PFSK-1 (cell line): ENCODE results near the gene FIBCD1.

Experiments
- FOXP2 ChIP-seq: optimal IDR thresholded peaks from 2 replicates; pipeline ENCODE3; 2011; ENCODE audit warnings: borderline replicate concordance, control low read depth, inconsistent platforms; ENCODE audit not compliant: insufficient read depth; ENCODE audit errors: extremely low read length, extremely low read depth
- POLR2AphosphoS5 ChIP-seq: IDR thresholded peaks from 2 replicates; pipeline ENCODE4 v1.6.1; 2012; ENCODE audit warnings: low read depth, mild to moderate bottlenecking, control low read depth, low read length, moderate library complexity
- SIN3A ChIP-seq: IDR thresholded peaks from 2 replicates; pipeline ENCODE4 v1.6.1; 2012; ENCODE audit warnings: mild to moderate bottlenecking, low read length, moderate library complexity, borderline replicate concordance; ENCODE audit not compliant: insufficient read depth
- TAF1 ChIP-seq: IDR thresholded peaks from 2 replicates; pipeline ENCODE4 v1.6.1; 2012; ENCODE audit warnings: low read length, control low read depth, borderline replicate concordance; ENCODE audit not compliant: insufficient read depth
- TF ChIP-seq, protein P1 (sequence below), 2 experiments: IDR thresholded peaks; 2 replicates each; pipeline versions ENCODE4 v1.6.1 to v1.8.0; 2011 to 2012; ENCODE audit warnings: low read depth in 2 of 2, low read length in 2 of 2, control low read depth in 1 of 2, inconsistent platforms in 1 of 2, mild to moderate bottlenecking in 1 of 2, moderate library complexity in 1 of 2; ENCODE audit not compliant: insufficient read depth in 1 of 2

FIBCD1 gene

DNA sequence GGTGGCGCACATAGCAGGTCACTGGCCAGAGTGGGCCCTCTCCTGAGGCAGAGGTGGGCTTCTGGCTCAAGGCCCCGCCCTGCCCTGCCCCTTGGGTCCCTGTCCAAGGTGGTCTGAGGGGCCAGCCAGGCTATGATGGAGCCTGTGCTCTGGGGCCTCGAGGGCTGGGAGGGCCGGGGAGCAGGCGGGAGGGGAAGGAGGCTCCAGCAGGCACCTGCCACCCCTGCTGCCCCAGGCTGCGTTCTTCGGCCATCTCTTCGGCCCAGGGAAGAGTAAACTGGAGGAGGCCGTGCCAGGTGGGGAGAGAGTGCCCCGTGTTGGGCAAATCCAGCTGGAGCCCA, 14.6 kb downstream of the FIBCD1 start:
- TF ChIP-seq FOXP2: no peak
- TF ChIP-seq, protein P1, sequence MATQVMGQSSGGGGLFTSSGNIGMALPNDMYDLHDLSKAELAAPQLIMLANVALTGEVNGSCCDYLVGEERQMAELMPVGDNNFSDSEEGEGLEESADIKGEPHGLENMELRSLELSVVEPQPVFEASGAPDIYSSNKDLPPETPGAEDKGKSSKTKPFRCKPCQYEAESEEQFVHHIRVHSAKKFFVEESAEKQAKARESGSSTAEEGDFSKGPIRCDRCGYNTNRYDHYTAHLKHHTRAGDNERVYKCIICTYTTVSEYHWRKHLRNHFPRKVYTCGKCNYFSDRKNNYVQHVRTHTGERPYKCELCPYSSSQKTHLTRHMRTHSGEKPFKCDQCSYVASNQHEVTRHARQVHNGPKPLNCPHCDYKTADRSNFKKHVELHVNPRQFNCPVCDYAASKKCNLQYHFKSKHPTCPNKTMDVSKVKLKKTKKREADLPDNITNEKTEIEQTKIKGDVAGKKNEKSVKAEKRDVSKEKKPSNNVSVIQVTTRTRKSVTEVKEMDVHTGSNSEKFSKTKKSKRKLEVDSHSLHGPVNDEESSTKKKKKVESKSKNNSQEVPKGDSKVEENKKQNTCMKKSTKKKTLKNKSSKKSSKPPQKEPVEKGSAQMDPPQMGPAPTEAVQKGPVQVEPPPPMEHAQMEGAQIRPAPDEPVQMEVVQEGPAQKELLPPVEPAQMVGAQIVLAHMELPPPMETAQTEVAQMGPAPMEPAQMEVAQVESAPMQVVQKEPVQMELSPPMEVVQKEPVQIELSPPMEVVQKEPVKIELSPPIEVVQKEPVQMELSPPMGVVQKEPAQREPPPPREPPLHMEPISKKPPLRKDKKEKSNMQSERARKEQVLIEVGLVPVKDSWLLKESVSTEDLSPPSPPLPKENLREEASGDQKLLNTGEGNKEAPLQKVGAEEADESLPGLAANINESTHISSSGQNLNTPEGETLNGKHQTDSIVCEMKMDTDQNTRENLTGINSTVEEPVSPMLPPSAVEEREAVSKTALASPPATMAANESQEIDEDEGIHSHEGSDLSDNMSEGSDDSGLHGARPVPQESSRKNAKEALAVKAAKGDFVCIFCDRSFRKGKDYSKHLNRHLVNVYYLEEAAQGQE (IDR thresholded peaks at IDR 0.05; ENCODE audit: insufficient read depth in 1 of 2, low read depth in 2 of 2, low read length in 2 of 2): no peak
- no peak for TF ChIP-seq TAF1
- no peak for TF ChIP-seq POLR2AphosphoS5
- no peak for TF ChIP-seq SIN3A

DNA sequence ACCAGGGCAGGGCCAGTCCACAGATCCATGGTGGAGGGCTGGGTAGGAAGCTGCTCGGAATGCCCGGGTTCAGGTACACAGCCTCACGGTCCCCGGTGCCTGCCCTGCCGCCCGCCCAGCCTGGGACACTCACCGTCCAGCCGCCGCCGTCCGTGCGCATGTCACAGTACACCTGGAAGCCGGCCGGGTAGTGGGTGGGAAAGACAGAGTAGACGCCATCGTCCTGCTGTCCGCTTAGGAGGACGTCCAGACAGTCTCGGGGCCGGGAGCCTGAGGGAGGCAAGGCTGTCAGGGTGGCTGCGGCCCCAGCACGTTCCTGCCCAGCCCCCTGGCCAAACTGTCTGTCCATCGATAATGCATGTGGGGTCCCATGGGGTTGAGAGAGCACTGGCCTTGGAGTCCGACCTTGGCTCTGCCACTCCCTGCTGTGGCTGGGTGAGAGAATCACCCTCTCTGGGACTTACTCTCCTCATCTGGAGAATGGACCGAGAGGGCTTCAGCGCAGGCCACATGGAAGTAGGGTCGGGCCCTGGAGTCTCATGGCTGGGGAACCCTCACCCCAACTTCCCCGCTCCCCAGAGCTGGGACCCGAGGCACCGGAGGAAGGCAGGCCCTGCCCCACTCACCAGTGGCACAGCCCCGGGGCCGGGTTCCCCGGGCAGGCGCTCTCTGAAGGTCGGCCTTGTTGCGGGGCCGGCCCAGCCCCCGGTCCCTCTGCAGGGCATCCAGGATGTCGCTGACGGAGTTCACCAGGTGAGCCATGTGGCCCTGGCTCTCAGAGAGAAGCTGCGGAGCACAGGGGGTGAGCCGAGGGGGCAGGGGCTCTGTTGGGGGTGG, 15.2 kb downstream of the FIBCD1 start:
- TF ChIP-seq SIN3A: no peak
- TF ChIP-seq, protein P1 (IDR thresholded peaks at IDR 0.05; ENCODE audit: insufficient read depth in 1 of 2, low read depth in 2 of 2, low read length in 2 of 2): no peak
- TF ChIP-seq FOXP2: no peak
- no peak for TF ChIP-seq POLR2AphosphoS5
- no peak for TF ChIP-seq TAF1

- TF ChIP-seq SIN3A (no peak), FOXP2 (no peak), TAF1 (no peak), POLR2AphosphoS5 (no peak)
- TF ChIP-seq, protein P1 (IDR thresholded peaks at IDR 0.05; ENCODE audit: insufficient read depth in 1 of 2, low read depth in 2 of 2, low read length in 2 of 2): no peak
These were observed 16.0 kb downstream of the FIBCD1 start for GRCh38 chr9:130922893-130923610.

DNA sequence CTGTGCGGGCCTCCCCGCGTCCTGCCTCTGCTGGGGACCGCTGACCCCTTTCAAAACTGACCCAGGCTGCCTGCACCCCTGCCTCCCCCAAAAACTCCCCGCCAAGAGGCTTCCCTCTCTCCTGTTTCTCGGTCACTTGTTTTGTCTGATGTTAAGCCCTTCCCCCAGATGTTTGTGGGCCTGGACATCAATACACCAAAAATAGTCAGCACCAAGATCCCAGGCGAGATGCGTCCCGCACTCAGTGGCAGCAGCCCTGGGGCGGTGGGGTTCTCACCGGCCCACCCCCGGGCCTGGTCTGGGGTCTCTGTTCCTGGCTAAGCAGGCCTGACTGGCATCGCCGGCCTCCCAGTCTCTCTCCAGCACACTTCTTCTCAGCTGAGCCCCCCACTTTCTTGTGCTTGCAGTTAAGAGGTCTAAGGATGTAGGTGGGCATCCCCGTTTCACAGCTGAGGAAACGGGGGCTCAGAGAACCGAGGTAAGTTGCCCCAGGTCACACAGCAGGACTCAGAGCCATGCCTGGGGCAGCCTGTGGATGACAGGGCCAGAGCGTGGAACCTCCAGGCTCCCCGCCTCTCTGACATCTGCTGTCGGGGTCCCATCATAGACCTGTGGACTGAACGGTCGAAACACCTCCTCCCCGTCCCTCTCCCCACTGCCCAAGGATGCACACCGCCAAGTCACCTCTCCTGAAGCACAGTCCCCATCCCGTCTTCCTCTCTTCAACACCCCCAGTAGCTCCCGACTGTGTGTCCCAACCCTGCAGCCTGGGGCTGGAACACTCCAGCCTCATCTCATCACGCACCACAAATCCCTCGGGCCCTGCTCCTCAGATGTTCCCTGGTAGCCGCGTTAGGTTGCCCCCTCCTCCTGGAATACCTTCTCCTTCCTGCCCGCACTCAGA, 16.8 kb downstream of the FIBCD1 start:
- no peak for TF ChIP-seq SIN3A
- no peak for TF ChIP-seq POLR2AphosphoS5
- TF ChIP-seq, protein P1 (IDR thresholded peaks at IDR 0.05; ENCODE audit: insufficient read depth in 1 of 2, low read depth in 2 of 2, low read length in 2 of 2): no peak
- no peak for TF ChIP-seq FOXP2
